SH-SY5Y (cell line): Measurements from ENCODE around the gene ZNF581.

Experiments
- GATA2 ChIP-seq: IDR thresholded peaks from 2 replicates; pipeline ENCODE4 v1.6.1; 2011; ENCODE audit warnings: mild to moderate bottlenecking, low read depth, low read length
- GATA3 ChIP-seq: IDR thresholded peaks from 2 replicates; pipeline ENCODE4 v1.6.1; 2011; ENCODE audit warnings: low read depth, mild to moderate bottlenecking, low read length, moderate library complexity

Gene ZNF581

GRCh38 chr19:55632463-55632834 is 11.0 kb upstream of the ZNF581 start:
- TF ChIP-seq GATA3 (no peak), GATA2 (no peak)

- no peak for TF ChIP-seq GATA3
- TF ChIP-seq GATA2, result no peak; the same call in 1 of the 2 replicates
These were observed 9.6 kb upstream of the ZNF581 start for GRCh38 chr19:55633861-55634260.

- TF ChIP-seq GATA2, result no peak
- TF ChIP-seq GATA3, result no peak
These were observed 8.1 kb upstream of the ZNF581 start for GRCh38 chr19:55635334-55635717.

GRCh38 chr19:55635856-55636440 is 7.5 kb upstream of the ZNF581 start:
- TF ChIP-seq GATA2, result no peak
- no peak for TF ChIP-seq GATA3

- no peak for TF ChIP-seq GATA2
- no peak for TF ChIP-seq GATA3
These were observed 6.7 kb upstream of the ZNF581 start for GRCh38 chr19:55636723-55637122.

GRCh38 chr19:55637534-55637933 is 5.9 kb upstream of the ZNF581 start:
- TF ChIP-seq GATA2 (no peak), GATA3 (no peak)

GRCh38 chr19:55638864-55639359 is 4.5 kb upstream of the ZNF581 start:
- TF ChIP-seq GATA2 (no peak), GATA3 (no peak)

GRCh38 chr19:55640043-55640576 is 3.3 kb upstream of the ZNF581 start:
- TF ChIP-seq GATA3 (no peak), GATA2 (no peak)

GRCh38 chr19:55640577-55641425 is 2.6 kb upstream of the ZNF581 start, which contains the start of gene ZNF580:
ZNF580 (plus strand) TSS chr19:55641002; CDS start chr19:55642509, 1,507 bp downstream.
- no peak for TF ChIP-seq GATA2
- no peak for TF ChIP-seq GATA3

- no peak for TF ChIP-seq GATA2
- no peak for TF ChIP-seq GATA3
These were observed 1.9 kb upstream of the ZNF581 start for GRCh38 chr19:55641426-55642152.

- no peak for TF ChIP-seq GATA2
- no peak for TF ChIP-seq GATA3
These were observed 1.1 kb upstream of the ZNF581 start for GRCh38 chr19:55642153-55643002.

- TF ChIP-seq GATA2 (no peak), GATA3 (no peak)
These were observed 383 bp downstream of the ZNF581 start for GRCh38 chr19:55643887-55644176.

GRCh38 chr19:55644191-55644833 is 863 bp downstream of the ZNF581 start:
- TF ChIP-seq GATA2 (no peak), GATA3 (no peak)
